HG02852 (cell line): ENCODE results near the gene PCDHGB1.
"Not testable (repeated sequence)": the region's sequence is repeated elsewhere in the genome, so short reads cannot be mapped to it uniquely, and the experiment has no call there.

Source experiments
- ATAC-seq: cut with Tn5 transposase; IDR thresholded peaks from one replicate; pipeline ENCODE4 v1.9.1; 2021; ENCODE audit warnings: mild to moderate bottlenecking, moderate library complexity; ENCODE audit not compliant: unreplicated experiment

Gene PCDHGB1

DNA sequence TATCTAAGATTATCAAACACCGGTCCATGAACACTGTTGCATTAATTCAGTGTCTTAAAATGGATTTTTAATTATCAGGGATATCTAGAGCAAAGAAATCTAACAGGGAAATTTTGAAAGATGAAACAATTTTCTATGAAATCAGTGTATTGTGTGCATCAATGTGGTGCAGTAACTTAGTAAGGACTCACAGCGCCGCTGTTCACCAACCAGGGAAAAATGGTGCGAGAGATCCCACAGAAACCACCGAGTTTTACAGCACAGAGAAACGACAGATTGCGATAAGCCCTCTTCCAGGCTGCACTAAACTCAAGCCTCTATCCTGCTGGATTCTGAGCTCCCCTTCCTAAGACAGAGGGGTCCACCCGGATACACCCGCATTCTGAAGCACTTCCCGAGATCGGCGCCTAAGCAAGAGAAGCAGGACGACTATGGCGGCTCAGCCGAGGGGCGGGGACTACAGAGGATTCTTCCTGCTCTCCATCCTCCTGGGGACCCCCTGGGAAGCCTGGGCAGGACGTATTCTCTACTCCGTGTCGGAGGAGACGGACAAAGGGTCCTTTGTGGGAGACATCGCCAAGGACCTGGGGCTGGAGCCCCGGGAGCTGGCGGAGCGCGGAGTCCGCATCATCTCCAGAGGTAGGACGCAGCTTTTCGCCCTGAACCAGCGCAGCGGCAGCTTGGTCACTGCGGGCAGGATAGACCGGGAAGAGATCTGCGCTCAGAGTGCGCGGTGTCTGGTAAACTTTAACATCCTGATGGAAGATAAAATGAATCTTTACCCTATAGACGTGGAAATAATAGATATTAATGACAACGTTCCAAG lies 32.8 kb downstream of the PCDHGB1 start, which contains the start of gene PCDHGA7:
Gene PCDHGA7, plus strand, starts transcription at position 274 of the 826 bp plus-strand sequence. Its CDS starts 158 bp downstream, at position 432.
- no peak for ATAC-seq

DNA sequence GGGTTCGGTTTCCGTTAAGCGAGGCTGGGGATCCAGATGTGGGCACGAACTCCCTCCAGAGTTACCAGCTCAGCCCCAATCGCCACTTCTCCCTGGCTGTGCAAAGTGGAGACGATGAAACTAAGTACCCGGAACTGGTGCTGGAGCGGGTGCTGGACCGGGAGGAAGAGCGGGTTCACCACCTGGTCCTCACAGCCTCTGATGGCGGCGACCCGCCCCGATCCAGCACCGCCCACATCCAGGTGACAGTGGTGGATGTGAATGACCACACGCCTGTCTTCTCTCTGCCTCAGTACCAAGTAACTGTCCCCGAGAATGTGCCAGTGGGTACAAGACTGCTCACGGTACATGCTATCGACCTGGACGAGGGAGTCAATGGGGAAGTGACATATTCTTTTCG lies 33.4 kb downstream of the PCDHGB1 start:
- no peak for ATAC-seq

DNA sequence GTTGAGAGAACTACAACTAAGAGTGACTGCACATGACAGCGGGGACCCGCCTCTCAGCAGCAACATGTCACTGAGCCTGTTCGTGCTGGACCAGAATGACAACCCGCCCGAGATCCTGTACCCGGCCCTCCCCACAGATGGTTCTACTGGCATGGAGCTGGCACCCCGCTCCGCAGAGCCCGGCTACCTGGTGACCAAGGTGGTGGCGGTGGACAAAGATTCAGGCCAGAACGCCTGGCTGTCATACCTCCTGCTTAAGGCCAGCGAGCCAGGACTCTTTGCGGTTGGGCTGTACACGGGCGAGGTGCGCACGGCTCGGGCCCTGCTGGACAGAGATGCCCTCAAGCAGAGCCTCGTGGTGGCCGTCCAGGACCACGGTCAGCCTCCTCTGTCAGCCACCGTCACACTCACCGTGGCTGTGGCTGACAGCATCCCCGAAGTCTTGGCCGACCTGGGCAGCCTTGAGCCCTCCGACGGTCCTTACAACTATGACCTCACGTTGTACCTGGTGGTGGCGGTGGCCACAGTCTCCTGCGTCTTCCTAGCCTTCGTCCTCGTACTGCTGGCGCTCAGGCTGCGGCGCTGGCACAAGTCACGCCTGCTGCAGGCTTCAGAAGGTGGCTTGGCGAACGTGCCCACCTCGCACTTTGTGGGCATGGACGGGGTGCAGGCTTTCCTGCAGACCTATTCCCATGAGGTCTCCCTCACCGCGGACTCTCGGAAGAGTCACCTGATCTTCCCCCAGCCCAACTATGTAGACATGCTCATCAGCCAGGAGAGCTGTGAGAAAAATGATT lies 34.8 kb downstream of the PCDHGB1 start:
- ATAC-seq = no peak

DNA sequence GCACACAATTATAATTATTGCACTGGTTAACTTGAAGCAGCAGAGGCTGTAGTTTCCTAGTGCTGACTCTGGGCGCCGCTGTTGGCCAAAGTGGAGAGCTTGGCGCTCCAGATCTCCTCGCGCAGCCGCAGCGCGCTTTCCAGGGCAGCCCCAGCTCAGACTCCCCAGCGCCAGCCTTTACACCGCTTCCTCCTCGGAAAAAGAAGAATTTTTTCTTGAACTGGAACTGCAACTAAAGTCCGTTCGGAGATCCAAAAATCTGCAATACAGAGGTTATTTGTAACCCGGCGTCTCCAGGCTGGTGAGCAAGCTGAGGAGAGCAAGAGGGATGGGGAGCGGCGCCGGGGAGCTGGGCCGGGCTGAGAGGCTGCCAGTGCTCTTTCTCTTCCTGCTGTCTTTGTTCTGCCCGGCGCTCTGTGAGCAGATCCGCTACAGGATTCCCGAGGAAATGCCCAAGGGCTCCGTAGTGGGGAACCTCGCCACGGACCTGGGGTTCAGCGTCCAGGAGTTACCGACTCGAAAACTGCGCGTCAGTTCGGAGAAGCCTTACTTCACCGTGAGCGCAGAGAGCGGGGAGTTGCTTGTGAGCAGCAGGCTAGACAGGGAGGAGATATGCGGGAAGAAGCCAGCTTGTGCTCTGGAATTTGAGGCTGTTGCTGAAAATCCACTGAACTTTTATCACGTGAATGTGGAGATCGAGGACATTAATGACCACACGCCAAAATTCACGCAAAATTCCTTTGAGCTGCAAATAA lies 37.8 kb downstream of the PCDHGB1 start, which contains the start of gene PCDHGB4:
Gene PCDHGB4, plus strand, starts transcription at position 142 of the 755 bp plus-strand sequence. Its CDS starts 187 bp downstream, at position 329.
- ATAC-seq = peak; percentile 87

DNA sequence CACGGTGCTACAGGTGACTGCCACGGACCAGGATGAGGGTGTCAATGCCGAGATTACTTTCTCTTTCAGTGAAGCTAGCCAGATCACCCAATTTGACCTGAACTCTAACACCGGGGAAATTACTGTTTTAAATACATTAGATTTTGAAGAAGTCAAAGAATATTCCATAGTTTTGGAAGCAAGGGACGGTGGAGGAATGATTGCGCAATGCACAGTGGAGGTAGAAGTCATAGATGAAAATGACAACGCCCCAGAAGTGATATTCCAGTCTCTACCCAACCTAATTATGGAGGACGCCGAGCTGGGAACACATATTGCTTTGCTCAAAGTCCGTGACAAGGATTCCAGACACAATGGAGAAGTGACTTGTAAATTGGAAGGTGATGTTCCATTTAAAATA lies 38.8 kb downstream of the PCDHGB1 start:
- no peak for ATAC-seq

DNA sequence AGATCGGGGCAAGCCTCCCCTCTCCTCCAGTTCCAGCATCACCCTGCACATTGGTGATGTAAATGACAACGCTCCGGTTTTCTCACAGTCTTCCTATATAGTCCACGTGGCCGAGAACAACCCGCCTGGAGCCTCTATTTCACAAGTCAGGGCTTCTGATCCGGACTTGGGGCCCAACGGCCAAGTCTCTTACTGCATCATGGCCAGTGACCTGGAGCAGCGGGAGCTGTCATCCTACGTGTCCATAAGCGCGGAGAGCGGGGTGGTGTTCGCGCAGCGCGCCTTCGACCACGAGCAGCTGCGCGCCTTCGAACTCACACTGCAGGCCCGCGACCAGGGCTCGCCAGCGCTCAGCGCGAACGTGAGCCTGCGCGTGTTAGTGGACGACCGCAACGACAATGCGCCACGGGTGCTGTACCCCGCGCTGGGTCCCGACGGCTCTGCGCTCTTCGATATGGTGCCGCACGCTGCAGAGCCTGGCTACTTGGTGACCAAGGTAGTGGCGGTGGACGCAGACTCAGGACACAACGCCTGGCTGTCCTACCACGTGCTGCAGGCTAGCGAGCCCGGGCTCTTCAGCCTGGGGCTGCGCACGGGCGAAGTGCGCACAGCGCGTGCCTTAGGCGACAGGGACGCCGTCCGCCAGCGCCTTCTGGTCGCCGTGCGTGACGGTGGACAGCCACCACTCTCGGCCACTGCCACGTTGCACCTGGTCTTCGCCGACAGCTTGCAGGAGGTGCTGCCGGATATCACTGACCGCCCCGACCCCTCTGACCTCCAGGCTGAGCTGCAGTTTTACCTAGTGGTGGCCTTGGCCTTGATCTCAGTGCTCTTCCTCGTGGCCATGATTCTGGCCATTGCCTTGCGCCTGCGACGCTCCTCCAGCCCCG lies 39.5 kb downstream of the PCDHGB1 start:
- no peak for ATAC-seq

DNA sequence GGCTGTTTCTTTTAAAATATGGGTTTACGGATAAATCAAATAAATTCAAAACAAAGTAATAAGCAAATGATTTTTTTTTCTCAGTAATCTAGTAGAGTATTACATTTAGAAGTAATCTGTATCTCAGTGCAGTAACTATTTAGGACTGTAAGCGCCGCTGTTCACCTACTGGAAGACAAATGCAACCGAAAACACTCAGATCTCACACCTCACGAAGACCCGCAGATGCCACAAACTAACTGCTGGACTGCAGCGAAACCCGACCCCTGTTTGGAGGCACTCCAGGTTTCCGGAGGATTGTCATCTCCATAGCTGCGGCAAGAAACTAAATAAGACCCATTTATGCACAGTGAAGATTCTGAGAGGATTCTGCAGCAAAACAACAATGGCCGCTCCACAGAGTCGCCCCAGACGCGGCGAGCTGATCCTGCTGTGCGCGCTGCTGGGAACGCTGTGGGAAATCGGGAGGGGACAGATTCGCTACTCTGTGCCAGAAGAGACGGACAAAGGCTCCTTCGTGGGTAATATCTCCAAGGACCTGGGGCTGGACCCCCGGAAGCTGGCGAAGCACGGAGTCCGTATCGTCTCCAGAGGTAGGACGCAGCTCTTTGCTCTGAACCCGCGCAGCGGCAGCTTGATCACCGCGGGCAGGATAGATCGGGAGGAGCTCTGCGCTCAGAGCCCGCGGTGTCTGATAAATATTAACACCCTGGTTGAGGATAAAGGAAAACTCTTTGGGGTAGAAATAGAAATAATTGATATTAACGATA lies 42.7 kb downstream of the PCDHGB1 start, which contains the start of gene PCDHGA8:
Gene PCDHGA8, plus strand, starts transcription at position 205 of the 770 bp plus-strand sequence. Its CDS starts 181 bp downstream, at position 386.
- ATAC-seq = no peak

DNA sequence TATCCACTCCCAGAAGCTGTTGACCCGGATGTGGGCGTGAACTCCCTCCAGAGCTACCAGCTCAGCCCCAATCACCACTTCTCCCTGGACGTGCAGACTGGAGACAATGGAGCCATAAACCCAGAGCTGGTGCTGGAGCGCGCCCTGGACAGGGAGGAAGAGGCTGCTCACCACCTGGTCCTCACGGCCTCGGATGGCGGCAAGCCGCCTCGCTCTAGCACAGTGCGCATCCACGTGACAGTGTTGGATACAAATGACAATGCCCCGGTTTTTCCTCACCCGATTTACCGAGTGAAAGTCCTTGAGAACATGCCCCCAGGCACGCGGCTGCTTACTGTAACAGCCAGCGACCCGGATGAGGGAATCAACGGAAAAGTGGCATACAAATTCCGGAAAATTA lies 43.4 kb downstream of the PCDHGB1 start:
- no peak for ATAC-seq

DNA sequence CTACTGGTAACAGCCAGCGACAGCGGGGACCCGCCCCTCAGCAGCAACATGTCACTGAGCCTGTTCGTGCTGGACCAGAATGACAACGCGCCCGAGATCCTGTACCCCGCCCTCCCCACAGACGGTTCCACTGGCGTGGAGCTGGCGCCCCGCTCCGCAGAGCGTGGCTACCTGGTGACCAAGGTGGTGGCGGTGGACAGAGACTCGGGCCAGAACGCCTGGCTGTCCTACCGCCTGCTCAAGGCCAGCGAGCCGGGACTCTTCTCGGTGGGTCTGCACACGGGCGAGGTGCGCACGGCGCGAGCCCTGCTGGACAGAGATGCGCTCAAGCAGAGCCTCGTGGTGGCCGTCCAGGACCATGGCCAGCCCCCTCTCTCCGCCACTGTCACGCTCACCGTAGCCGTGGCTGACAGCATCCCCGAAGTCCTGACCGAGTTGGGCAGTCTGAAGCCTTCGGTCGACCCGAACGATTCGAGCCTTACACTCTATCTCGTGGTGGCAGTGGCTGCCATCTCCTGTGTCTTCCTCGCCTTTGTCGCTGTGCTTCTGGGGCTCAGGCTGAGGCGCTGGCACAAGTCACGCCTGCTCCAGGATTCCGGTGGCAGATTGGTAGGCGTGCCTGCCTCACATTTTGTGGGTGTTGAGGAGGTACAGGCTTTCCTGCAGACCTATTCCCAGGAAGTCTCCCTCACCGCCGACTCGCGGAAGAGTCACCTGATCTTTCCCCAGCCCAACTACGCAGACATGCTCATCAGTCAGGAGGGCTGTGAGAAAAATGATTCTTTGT lies 44.7 kb downstream of the PCDHGB1 start:
- ATAC-seq = not testable (repeated sequence)

DNA sequence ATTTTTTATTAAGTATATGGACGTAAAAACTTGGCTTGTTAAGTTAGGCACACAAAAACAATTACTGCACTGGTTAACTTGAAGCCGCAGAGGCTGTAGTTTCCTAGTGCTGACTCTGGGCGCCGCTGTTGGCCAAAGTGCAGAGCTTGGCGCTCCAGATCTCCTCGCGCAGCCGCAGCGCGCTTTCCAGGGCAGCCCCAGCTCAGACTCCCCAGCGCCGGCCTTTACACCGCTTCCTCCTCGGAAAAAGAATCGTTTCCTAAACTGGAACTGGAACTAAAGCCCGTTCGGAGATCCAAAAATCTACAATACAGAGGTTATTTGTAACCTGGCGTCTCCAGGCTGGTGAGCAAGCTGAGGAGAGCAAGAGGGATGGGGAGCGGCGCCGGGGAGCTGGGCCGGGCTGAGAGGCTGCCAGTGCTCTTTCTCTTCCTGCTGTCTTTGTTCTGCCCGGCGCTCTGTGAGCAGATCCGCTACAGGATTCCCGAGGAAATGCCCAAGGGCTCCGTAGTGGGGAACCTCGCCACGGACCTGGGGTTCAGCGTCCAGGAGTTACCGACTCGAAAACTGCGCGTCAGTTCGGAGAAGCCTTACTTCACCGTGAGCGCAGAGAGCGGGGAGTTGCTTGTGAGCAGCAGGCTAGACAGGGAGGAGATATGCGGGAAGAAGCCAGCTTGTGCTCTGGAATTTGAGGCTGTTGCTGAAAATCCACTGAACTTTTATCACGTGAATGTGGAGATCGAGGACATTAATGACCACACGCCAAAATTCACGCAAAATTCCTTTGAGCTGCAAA lies 48.1 kb downstream of the PCDHGB1 start, which contains the start of gene PCDHGB5:
Gene PCDHGB5, plus strand, starts transcription at position 192 of the 796 bp plus-strand sequence. Its CDS starts 181 bp downstream, at position 373.
- ATAC-seq = peak; percentile 98

DNA sequence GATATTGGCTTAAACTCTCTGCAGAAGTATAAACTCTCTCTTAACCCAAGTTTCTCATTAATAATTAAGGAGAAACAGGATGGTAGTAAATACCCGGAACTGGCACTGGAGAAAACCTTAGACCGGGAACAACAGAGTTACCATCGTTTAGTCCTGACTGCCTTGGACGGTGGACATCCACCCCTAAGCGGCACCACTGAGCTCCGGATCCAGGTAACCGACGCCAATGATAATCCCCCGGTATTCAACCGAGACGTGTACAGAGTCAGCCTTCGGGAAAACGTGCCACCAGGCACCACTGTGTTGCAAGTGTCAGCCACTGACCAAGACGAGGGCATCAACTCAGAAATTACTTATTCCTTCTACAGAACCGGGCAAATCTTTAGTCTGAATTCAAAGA lies 48.7 kb downstream of the PCDHGB1 start:
- no peak for ATAC-seq

DNA sequence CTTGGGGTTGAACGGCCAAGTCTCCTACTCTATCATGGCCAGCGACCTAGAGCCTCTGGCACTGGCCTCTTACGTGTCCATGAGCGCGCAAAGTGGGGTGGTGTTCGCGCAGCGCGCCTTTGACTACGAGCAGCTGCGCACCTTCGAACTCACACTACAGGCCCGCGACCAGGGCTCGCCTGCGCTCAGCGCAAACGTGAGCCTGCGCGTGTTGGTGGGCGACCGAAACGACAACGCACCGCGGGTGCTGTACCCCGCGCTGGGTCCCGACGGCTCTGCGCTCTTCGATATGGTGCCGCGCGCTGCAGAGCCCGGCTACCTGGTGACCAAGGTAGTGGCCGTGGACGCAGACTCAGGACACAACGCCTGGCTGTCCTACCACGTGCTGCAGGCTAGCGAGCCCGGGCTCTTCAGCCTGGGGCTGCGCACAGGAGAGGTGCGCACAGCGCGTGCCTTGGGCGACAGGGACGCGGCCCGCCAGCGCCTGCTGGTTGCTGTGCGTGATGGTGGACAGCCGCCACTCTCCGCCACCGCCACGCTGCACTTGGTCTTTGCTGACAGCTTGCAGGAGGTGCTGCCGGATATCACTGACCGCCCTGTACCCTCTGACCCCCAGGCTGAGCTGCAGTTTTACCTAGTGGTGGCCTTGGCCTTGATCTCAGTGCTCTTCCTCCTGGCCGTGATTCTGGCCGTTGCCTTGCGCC lies 49.8 kb downstream of the PCDHGB1 start:
- ATAC-seq = no peak
